ENCODE results near the gene SLC22A15.

DNA sequence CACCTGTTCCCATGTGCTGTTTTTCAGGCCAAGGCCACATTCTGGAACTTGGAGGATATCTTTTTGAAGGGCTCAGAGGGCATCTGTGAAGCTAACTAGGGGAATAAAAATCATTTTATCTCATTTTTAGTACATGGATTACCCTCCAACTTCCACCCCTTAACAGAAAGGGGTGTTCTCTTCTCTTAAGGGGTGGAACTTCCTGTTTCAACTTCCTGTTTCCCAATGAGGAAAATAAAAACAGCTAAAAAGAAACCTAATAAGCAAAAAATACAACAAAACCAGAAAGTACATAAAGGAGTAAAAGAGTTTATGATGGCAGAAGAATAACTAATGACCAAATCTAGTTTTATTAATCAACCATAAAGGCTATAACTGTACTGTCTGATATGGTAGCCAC lies 24.8 kb upstream of the SLC22A15 start:
- TF ChIP-seq, protein P1, sequence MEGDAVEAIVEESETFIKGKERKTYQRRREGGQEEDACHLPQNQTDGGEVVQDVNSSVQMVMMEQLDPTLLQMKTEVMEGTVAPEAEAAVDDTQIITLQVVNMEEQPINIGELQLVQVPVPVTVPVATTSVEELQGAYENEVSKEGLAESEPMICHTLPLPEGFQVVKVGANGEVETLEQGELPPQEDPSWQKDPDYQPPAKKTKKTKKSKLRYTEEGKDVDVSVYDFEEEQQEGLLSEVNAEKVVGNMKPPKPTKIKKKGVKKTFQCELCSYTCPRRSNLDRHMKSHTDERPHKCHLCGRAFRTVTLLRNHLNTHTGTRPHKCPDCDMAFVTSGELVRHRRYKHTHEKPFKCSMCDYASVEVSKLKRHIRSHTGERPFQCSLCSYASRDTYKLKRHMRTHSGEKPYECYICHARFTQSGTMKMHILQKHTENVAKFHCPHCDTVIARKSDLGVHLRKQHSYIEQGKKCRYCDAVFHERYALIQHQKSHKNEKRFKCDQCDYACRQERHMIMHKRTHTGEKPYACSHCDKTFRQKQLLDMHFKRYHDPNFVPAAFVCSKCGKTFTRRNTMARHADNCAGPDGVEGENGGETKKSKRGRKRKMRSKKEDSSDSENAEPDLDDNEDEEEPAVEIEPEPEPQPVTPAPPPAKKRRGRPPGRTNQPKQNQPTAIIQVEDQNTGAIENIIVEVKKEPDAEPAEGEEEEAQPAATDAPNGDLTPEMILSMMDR (IDR thresholded peaks at IDR 0.05; ENCODE audit: low read depth, low read length): no peak
- TF ChIP-seq MYC (IDR thresholded peaks at IDR 0.05; ENCODE audit: low read depth, low read length): no peak
